Esophagus squamous epithelium (tissue), 5 donors: ENCODE measurements around the gene TMEM245. TPM values are rescaled to one million over a fixed set of nuclear protein-coding genes. Genes with fewer than 3 reads are reported as not detected.
A peak's percentile ranks its signal among the peaks of the same experiment; 100 is the strongest.

Experiments
- DNase-seq: peaks from one replicate; lab custom pipeline; 2025; lab: John Stamatoyannopoulos, UW
- H3K27ac ChIP-seq, 4 donors: fragments of 200-600 bp; sonication (generic); one replicate each; pipeline ENCODE4 v1.5.1; 2016 to 2019; ENCODE audit warnings: mild to moderate bottlenecking in 1 of 4
- H3K27me3 ChIP-seq, 4 donors: fragments of 200-600 bp; sonication (generic); 1 replicate in 3 of 4; 2 replicates in 1 of 4; pipeline versions ENCODE4 v1.5.1 to v1.6.0; 2017 to 2021; ENCODE audit warnings: antibody characterized with exemption in 1 of 4
- H3K36me3 ChIP-seq, 3 donors: fragments of 200-600 bp; sonication (generic); one replicate each; pipeline ENCODE4 v1.5.1; 2016 to 2019
- H3K4me1 ChIP-seq, 3 donors: fragments of 200-600 bp; sonication (generic); one replicate each; pipeline ENCODE4 v1.5.1; 2017 to 2019
- H3K4me3 ChIP-seq, 4 donors: fragments of 200-600 bp; sonication (generic); 1 replicate in 3 of 4; 2 replicates in 1 of 4; pipeline ENCODE4 v1.5.1; 2016 to 2019; ENCODE audit warnings: mild to moderate bottlenecking in 2 of 4, moderate library complexity in 1 of 4
- H3K9me3 ChIP-seq, 3 donors: fragments of 200-600 bp; sonication (generic); one replicate each; pipeline ENCODE4 v1.5.1; 2016 to 2019
- POLR2A ChIP-seq, 4 donors: fragments of 450-650 bp; IDR thresholded peaks; one replicate each; pipeline ENCODE4 v1.6.1; 2017; ENCODE audit warnings: antibody characterized with exemption in 4 of 4, mild to moderate bottlenecking in 4 of 4, moderate library complexity in 3 of 4
- WGBS, 2 donors: methylation state at CpG; one replicate each; pipeline ENCODE4 v1.1.5; 2018; 5-methylcytosine and 5-hydroxymethylcytosine counted together
- intact Hi-C: fragments of 100-400 bp; cut with DNase I; formaldehyde crosslinking; loops from one replicate; pipeline ENCODE4 v1.15.0; 2022
- total RNA-seq, 4 donors: library from RNA; depleted of rRNA; stranded (reverse); fragments of >200 nt; gene quantifications; one replicate each; pipeline ENCODE4 v1.1.0, GENCODE V29; 2016
- TF ChIP-seq, protein P1 (sequence below), 6 experiments: fragments of 450-650 bp in 4 of 6; fragments of 200-600 bp in 2 of 6; sonication (generic) in 2 of 6; IDR thresholded peaks; one replicate each; pipeline ENCODE4 v1.5.1; 2016 to 2019; ENCODE audit warnings: antibody characterized with exemption in 6 of 6, mild to moderate bottlenecking in 4 of 6, moderate library complexity in 4 of 6
- donor health status: DM: yes; HTN: yes; CAD: no.

TMEM245 gene
- total RNA-seq, 4 donors from 2014 or later = 12.5 to 45.4 (median 25.9) TPM

GRCh38 chr9:109124121-109124520 lies 4.4 kb upstream of the TMEM245 start:
- intact Hi-C loops = no loop called here
- WGBS, 2 donors = 58 to 70% methylated on average over 2 of the region's 2 CpGs
- Histone ChIP-seq H3K27ac (no peak overlapping the region), H3K36me3 (no peaks in the 10 kb centered on the region), H3K4me3 (no peak overlapping the region), H3K27me3 (no peaks in the 10 kb centered on the region), H3K4me1 (peaks cover 4 to 16% (median 4%) of the 10 kb centered on the region in 3 donors), H3K9me3 (no peaks in the 10 kb centered on the region)
- TF ChIP-seq POLR2A (IDR thresholded peaks at IDR 0.05) = no peak
- TF ChIP-seq, protein P1, sequence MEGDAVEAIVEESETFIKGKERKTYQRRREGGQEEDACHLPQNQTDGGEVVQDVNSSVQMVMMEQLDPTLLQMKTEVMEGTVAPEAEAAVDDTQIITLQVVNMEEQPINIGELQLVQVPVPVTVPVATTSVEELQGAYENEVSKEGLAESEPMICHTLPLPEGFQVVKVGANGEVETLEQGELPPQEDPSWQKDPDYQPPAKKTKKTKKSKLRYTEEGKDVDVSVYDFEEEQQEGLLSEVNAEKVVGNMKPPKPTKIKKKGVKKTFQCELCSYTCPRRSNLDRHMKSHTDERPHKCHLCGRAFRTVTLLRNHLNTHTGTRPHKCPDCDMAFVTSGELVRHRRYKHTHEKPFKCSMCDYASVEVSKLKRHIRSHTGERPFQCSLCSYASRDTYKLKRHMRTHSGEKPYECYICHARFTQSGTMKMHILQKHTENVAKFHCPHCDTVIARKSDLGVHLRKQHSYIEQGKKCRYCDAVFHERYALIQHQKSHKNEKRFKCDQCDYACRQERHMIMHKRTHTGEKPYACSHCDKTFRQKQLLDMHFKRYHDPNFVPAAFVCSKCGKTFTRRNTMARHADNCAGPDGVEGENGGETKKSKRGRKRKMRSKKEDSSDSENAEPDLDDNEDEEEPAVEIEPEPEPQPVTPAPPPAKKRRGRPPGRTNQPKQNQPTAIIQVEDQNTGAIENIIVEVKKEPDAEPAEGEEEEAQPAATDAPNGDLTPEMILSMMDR (IDR thresholded peaks at IDR 0.05) = no peak
- DNase-seq = no peak

GRCh38 chr9:109122726-109123621 lies 3.2 kb upstream of the TMEM245 start:
- intact Hi-C loops = no loop called here
- Histone ChIP-seq H3K36me3 (no peaks in the 10 kb centered on the region), H3K4me3 (no peak overlapping the region), H3K4me1 (peaks cover 6 to 25% (median 12%) of the 10 kb centered on the region in 3 donors), H3K27ac (peak overlapping the region in 1 of 4 donors; percentile 16), H3K27me3 (no peaks in the 10 kb centered on the region), H3K9me3 (no peaks in the 10 kb centered on the region)
- DNase-seq = no peak
- WGBS, 2 donors = 59 to 66% methylated on average over 4 to 11 of the region's 12 CpGs
- TF ChIP-seq, protein P1 (IDR thresholded peaks at IDR 0.05) = no peak
- TF ChIP-seq POLR2A (IDR thresholded peaks at IDR 0.05) = no peak

- Histone ChIP-seq H3K27ac (no peak overlapping the region), H3K36me3 (no peaks in the 10 kb centered on the region), H3K9me3 (no peaks in the 10 kb centered on the region), H3K4me3 (no peak overlapping the region), H3K27me3 (no peaks in the 10 kb centered on the region), H3K4me1 (peaks cover 22 to 41% (median 24%) of the 10 kb centered on the region in 3 donors)
- DNase-seq = no peak
- no peak for TF ChIP-seq POLR2A (IDR thresholded peaks at IDR 0.05)
- TF ChIP-seq, protein P1 (IDR thresholded peaks at IDR 0.05) = no peak
- WGBS, 2 donors = 77 to 80% methylated on average over 11 of the region's 11 CpGs
- intact Hi-C loops = no loop called here
These were observed 1.6 kb upstream of the TMEM245 start for GRCh38 chr9:109121232-109121796.

DNA sequence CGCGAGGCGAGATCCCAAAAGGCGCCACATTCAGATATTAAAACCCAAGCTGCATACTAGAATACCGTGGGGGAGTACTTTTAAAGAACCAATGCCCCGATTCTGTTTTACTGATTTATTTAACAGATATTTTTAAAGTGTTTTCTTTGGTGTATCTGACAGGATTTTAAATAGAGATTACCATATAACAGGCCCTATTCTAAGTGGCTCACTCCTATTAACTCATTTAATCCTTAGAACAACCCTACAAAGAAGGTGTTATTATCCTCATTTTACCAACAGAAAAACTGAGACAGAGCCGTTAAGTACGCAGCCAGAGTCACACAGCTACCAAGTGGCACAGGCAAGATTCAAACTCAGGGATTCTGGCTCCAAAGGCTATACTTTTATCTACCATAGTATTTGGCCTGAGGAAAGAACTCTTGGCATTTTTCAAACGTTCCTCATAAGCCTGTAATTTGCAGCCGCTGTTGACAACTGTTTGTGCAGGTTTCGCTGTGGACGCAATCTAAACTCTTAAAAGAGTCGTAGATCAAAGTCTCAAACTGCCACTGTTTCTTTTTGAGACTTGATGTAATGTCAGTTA lies 550 bp upstream of the TMEM245 start:
- Histone ChIP-seq H3K27ac (no peak overlapping the region), H3K27me3 (no peaks in the 10 kb centered on the region), H3K4me3 (peak overlapping the region; percentile 86 to 99 (median 98)), H3K4me1 (peaks cover 28 to 52% (median 32%) of the 10 kb centered on the region in 3 donors), H3K36me3 (no peaks in the 10 kb centered on the region), H3K9me3 (no peaks in the 10 kb centered on the region)
- DNase-seq = no peak
- TF ChIP-seq, protein P1 (IDR thresholded peaks at IDR 0.05) = no peak
- TF ChIP-seq POLR2A (IDR thresholded peaks at IDR 0.05) = no peak
- 26 to 31% methylated on average over 13 of the region's 13 CpGs for WGBS, 2 donors
- intact Hi-C loops = no loop called here
